Neural cell (in vitro differentiated cells): ENCODE measurements around the gene RAPGEF3. TPM values are rescaled to one million over a fixed set of nuclear protein-coding genes. Genes with fewer than 3 reads are reported as not detected.

Source experiments
- H2AFZ ChIP-seq: fragments of 200-600, 300-800 bp; sonication (generic), shearing (Covaris generic); 2 replicates; pipeline ENCODE4 v1.6.0; 2014; ENCODE audit warnings: low read depth, mild to moderate bottlenecking, antibody characterized with exemption, low read length, moderate library complexity
- H3F3A ChIP-seq: fragments of 200-600 bp; shearing (Covaris generic); 2 replicates; pipeline ENCODE4 v1.6.1; 2016; ENCODE audit warnings: mild to moderate bottlenecking, moderate library complexity, mixed read lengths, antibody characterized with exemption, low read length; ENCODE audit not compliant: insufficient read depth, poor library complexity, severe bottlenecking
- H3K27ac ChIP-seq: fragments of 200-600, 300-800 bp; sonication (generic), shearing (Covaris generic); 2 replicates; pipeline ENCODE4 v1.5.1; 2014; ENCODE audit warnings: mild to moderate bottlenecking, low read length, moderate library complexity
- H3K27me3 ChIP-seq: fragments of 300-800, 200-600 bp; sonication (generic), shearing (Covaris generic); 2 replicates; pipeline ENCODE4 v1.6.0; 2014; ENCODE audit warnings: mild to moderate bottlenecking, low read depth, low read length, moderate library complexity; ENCODE audit not compliant: insufficient read depth
- H3K36me3 ChIP-seq: fragments of 300-800, 200-600 bp; sonication (generic), shearing (Covaris generic); 2 replicates; pipeline ENCODE4 v1.5.1; 2014; ENCODE audit warnings: mild to moderate bottlenecking, antibody characterized with exemption, low read length, moderate library complexity; ENCODE audit not compliant: insufficient read depth
- H3K4me2 ChIP-seq: fragments of 300-800, 200-600 bp; sonication (generic), shearing (Covaris generic); 2 replicates; pipeline ENCODE4 v1.6.0; 2014; ENCODE audit warnings: mild to moderate bottlenecking, low read length
- H3K4me3 ChIP-seq: fragments of 300-800, 200-600 bp; sonication (generic), shearing (Covaris generic); 2 replicates; pipeline ENCODE4 v1.5.1; 2014; ENCODE audit warnings: mild to moderate bottlenecking, low read length, moderate library complexity
- H3K79me2 ChIP-seq: fragments of 200-600 bp; shearing (Covaris generic); replicated peaks from 2 replicates; pipeline ENCODE4 v1.6.0; 2014; ENCODE audit warnings: mild to moderate bottlenecking, low read length, moderate library complexity; ENCODE audit not compliant: insufficient read depth
- H3K9ac ChIP-seq: fragments of 300-800, 200-600 bp; sonication (generic), shearing (Covaris generic); 2 replicates; pipeline ENCODE4 v1.6.1; 2016; ENCODE audit warnings: mild to moderate bottlenecking, low read length, mixed read lengths
- H3K9me2 ChIP-seq: fragments of 200-600 bp; shearing (Covaris generic); 2 replicates; pipeline ENCODE4 v1.6.1; 2016; ENCODE audit warnings: mild to moderate bottlenecking, low read length, mixed read lengths; ENCODE audit not compliant: insufficient read depth
- H3K9me3 ChIP-seq: fragments of 200-600, 300-800 bp; sonication (generic), shearing (Covaris generic); 2 replicates; pipeline ENCODE4 v1.6.1; 2016; ENCODE audit warnings: mild to moderate bottlenecking, mixed run types, low read length, moderate library complexity, mixed read lengths
- H4K20me1 ChIP-seq: fragments of 200-600 bp; shearing (Covaris generic); 2 replicates; pipeline ENCODE4 v1.6.1; 2016; ENCODE audit warnings: mild to moderate bottlenecking, mixed run types; ENCODE audit not compliant: insufficient read depth
- EP300 ChIP-seq: fragments of 450-650 bp; conservative IDR thresholded peaks from 2 replicates; pipeline ENCODE4 v1.6.1; 2014; ENCODE audit warnings: antibody characterized with exemption, mild to moderate bottlenecking, moderate library complexity; ENCODE audit not compliant: poor library complexity, severe bottlenecking
- EZH2 ChIP-seq: fragments of 200-600, 300-800 bp; shearing (Covaris generic), sonication (generic); IDR thresholded peaks from 2 replicates; pipeline ENCODE4 v1.6.1; 2014; ENCODE audit warnings: antibody characterized with exemption, low read length, borderline replicate concordance, mild to moderate bottlenecking; ENCODE audit not compliant: insufficient read depth, poor library complexity, severe bottlenecking
- MXI1 ChIP-seq: fragments of 450-650 bp; conservative IDR thresholded peaks from 2 replicates; pipeline ENCODE4 v1.6.1; 2014; ENCODE audit warnings: antibody characterized with exemption, mild to moderate bottlenecking; ENCODE audit not compliant: poor library complexity, severe bottlenecking
- POLR2AphosphoS5 ChIP-seq: IDR thresholded peaks from 2 replicates; pipeline ENCODE4 v1.6.1; 2012
- RAD21 ChIP-seq: fragments of 450-650 bp; conservative IDR thresholded peaks from 2 replicates; pipeline ENCODE4 v1.6.1; 2014; ENCODE audit warnings: antibody characterized with exemption, mild to moderate bottlenecking, moderate library complexity
- SMC3 ChIP-seq: fragments of 450-650 bp; conservative IDR thresholded peaks from 2 replicates; pipeline ENCODE4 v1.6.1; 2014; ENCODE audit warnings: antibody characterized with exemption, mild to moderate bottlenecking, moderate library complexity; ENCODE audit not compliant: poor library complexity
- TAF1 ChIP-seq: IDR thresholded peaks from 2 replicates; pipeline ENCODE4 v1.6.1; 2012; ENCODE audit warnings: low read depth
- polyA plus RNA-seq: library from polyadenylated mRNA; depleted of rRNA; stranded (reverse); fragments of >200 nt; gene quantifications from 2 replicates; pipeline ENCODE4 v1.2.3, GENCODE V29; 2014
- TF ChIP-seq, protein P1 (sequence below): IDR thresholded peaks from 2 replicates; pipeline ENCODE4 v1.6.1; 2012; ENCODE audit warnings: borderline replicate concordance
- TF ChIP-seq, protein P2 (sequence below): fragments of 450-650 bp; IDR thresholded peaks from 2 replicates; pipeline ENCODE4 v1.5.1; 2014; ENCODE audit warnings: antibody characterized with exemption, mild to moderate bottlenecking, moderate library complexity; ENCODE audit not compliant: poor library complexity, severe bottlenecking

RAPGEF3 gene
- polyA plus RNA-seq, 1 donor from 2014 or later: 1.5 TPM

DNA sequence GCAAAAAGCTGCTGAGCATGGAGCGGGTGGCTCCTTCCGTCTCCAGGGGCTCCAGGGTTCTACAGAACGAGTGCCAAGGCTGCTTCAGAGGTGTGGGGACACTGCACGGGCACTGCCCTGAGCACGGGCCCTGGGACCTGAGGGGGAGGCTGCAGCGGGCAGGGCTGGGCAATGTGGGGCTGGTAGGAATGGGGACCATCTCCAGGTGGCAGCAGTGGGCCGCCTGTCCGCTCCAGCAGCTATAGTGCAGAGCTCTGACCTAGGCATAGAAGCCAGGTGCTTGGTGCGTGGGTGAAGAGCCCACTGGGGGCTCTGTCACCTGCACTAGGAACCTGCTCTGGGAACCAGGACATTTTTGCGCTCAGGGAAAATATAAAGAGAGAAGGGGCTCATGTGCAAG, 38.8 kb upstream of the RAPGEF3 start:
- Histone ChIP-seq H2AFZ (no peak overlapping the region), H3K9me2 (no peaks in the 10 kb centered on the region), H3K9me3 (no peaks in the 10 kb centered on the region), H3K36me3 (no peaks in the 10 kb centered on the region), H3K9ac (no peak overlapping the region), H3K27ac (no peak overlapping the region), H3K4me2 (no peak overlapping the region), H3K4me3 (no peak overlapping the region), H3F3A (no peaks in the 10 kb centered on the region), H4K20me1 (no peaks in the 10 kb centered on the region), H3K79me2 (no peaks in the 10 kb centered on the region), H3K27me3 (no peaks in the 10 kb centered on the region)
- TF ChIP-seq RAD21 (peak; percentile 63), EZH2 (no peak), TAF1 (no peak), EP300 (no peak), POLR2AphosphoS5 (no peak), MXI1 (no peak), SMC3 (peak; percentile 68)
- TF ChIP-seq, protein P1, sequence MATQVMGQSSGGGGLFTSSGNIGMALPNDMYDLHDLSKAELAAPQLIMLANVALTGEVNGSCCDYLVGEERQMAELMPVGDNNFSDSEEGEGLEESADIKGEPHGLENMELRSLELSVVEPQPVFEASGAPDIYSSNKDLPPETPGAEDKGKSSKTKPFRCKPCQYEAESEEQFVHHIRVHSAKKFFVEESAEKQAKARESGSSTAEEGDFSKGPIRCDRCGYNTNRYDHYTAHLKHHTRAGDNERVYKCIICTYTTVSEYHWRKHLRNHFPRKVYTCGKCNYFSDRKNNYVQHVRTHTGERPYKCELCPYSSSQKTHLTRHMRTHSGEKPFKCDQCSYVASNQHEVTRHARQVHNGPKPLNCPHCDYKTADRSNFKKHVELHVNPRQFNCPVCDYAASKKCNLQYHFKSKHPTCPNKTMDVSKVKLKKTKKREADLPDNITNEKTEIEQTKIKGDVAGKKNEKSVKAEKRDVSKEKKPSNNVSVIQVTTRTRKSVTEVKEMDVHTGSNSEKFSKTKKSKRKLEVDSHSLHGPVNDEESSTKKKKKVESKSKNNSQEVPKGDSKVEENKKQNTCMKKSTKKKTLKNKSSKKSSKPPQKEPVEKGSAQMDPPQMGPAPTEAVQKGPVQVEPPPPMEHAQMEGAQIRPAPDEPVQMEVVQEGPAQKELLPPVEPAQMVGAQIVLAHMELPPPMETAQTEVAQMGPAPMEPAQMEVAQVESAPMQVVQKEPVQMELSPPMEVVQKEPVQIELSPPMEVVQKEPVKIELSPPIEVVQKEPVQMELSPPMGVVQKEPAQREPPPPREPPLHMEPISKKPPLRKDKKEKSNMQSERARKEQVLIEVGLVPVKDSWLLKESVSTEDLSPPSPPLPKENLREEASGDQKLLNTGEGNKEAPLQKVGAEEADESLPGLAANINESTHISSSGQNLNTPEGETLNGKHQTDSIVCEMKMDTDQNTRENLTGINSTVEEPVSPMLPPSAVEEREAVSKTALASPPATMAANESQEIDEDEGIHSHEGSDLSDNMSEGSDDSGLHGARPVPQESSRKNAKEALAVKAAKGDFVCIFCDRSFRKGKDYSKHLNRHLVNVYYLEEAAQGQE: no peak
- TF ChIP-seq, protein P2, sequence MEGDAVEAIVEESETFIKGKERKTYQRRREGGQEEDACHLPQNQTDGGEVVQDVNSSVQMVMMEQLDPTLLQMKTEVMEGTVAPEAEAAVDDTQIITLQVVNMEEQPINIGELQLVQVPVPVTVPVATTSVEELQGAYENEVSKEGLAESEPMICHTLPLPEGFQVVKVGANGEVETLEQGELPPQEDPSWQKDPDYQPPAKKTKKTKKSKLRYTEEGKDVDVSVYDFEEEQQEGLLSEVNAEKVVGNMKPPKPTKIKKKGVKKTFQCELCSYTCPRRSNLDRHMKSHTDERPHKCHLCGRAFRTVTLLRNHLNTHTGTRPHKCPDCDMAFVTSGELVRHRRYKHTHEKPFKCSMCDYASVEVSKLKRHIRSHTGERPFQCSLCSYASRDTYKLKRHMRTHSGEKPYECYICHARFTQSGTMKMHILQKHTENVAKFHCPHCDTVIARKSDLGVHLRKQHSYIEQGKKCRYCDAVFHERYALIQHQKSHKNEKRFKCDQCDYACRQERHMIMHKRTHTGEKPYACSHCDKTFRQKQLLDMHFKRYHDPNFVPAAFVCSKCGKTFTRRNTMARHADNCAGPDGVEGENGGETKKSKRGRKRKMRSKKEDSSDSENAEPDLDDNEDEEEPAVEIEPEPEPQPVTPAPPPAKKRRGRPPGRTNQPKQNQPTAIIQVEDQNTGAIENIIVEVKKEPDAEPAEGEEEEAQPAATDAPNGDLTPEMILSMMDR: peak; percentile 54

DNA sequence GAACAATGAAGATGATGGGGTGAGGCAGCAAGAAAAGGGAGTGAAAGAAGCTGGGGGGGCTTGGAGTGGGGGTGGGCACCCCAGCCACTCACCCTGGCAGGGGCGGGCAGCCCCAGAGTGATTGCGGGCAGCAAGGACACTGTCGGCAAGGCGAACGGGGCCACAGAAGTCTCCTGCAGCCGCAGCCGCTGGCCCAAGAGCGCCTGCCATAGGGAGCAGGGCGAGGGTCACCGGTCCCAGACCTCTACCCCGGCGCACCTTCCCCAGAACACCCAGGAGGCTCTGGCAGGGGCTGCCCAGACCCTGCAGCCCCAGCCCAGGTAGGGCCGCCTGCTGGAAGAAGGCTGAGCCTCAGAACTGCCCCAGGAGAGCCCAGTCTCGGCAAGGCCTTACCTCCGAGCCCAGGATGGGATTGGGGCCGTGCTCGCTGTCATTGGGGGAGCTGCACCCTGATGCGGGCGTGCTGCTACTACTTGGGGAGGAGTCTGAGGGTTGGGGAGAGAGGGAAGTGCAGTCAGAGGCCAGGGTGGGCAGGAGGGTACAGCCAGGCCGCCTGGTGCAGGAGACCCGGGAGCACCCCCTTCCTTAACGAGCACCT, 37.2 kb upstream of the RAPGEF3 start:
- H2AFZ ChIP-seq: no peak overlapping the region
- H4K20me1 ChIP-seq: no peaks in the 10 kb centered on the region
- H3K4me2 ChIP-seq: no peak overlapping the region
- H3F3A ChIP-seq: no peaks in the 10 kb centered on the region
- no peak overlapping the region for H3K4me3 ChIP-seq
- H3K27ac ChIP-seq: no peak overlapping the region
- H3K36me3 ChIP-seq: no peaks in the 10 kb centered on the region
- H3K9ac ChIP-seq: no peak overlapping the region
- TF ChIP-seq, protein P2: no peak
- TF ChIP-seq, protein P1: no peak
- no peak for TF ChIP-seq EZH2
- no peak for TF ChIP-seq EP300
- no peak for TF ChIP-seq MXI1
- no peak for TF ChIP-seq RAD21
- TF ChIP-seq TAF1: no peak
- TF ChIP-seq SMC3: no peak
- no peak for TF ChIP-seq POLR2AphosphoS5
- no peaks in the 10 kb centered on the region for H3K9me2 ChIP-seq
- H3K79me2 ChIP-seq: no peaks in the 10 kb centered on the region
- no peaks in the 10 kb centered on the region for H3K27me3 ChIP-seq
- no peaks in the 10 kb centered on the region for H3K9me3 ChIP-seq
